ENCODE measurements around the gene HTR1B.

Gene HTR1B

GRCh38 chr6:77463308-77463860 lies at the start of gene HTR1B:
TSS of gene HTR1B (minus strand) at chr6:77463491. CDS start at chr6:77463403, 88 bp downstream.
- no peaks in the 10 kb centered on the region for H3K79me2 ChIP-seq (ENCODE audit: insufficient read depth, low read length)
- H3K36me3 ChIP-seq (ENCODE audit: insufficient read depth, low read length), result no peaks in the 10 kb centered on the region
- no peak within 1 kb of the TSS for H3K4me2 ChIP-seq (ENCODE audit: low read depth, low read length, poor library complexity, severe bottlenecking)
- H3F3A ChIP-seq (ENCODE audit: low read depth), result no peaks in the 10 kb centered on the region
- H3K9me3 ChIP-seq (ENCODE audit: insufficient read depth, low read depth, low read length), result no peaks in the 10 kb centered on the region
- no peak within 1 kb of the TSS for H2AFZ ChIP-seq (ENCODE audit: low read length)
- H4K20me1 ChIP-seq (ENCODE audit: insufficient read depth, low read length, poor library complexity, severe bottlenecking), result no peaks in the 10 kb centered on the region
- no peaks in the 10 kb centered on the region for H3K27me3 ChIP-seq (ENCODE audit: insufficient read depth, low read length, poor library complexity, severe bottlenecking)
- TF ChIP-seq CTCF (conservative IDR thresholded peaks at IDR 0.05; ENCODE audit: low read length) (no peak), EZH2phosphoT487 (IDR thresholded peaks at IDR 0.05; ENCODE audit: borderline replicate concordance) (no peak)
- H3K9me2 ChIP-seq (replicated peaks; ENCODE audit: low read depth, low read length), result no peaks in the 10 kb centered on the region
- no peaks in the 10 kb centered on the region for H3K4me1 ChIP-seq (ENCODE audit: insufficient read depth, low read length, poor library complexity, severe bottlenecking)
- H3K4me3 ChIP-seq (ENCODE audit: low read length, poor library complexity, severe bottlenecking), result no peak within 1 kb of the TSS
- no peak within 1 kb of the TSS for H3K9ac ChIP-seq (ENCODE audit: low read depth, low read length, poor library complexity, severe bottlenecking)

- H3K79me2 ChIP-seq (ENCODE audit: insufficient read depth, low read length), result no peaks in the 10 kb centered on the region
- no peaks in the 10 kb centered on the region for H4K20me1 ChIP-seq (ENCODE audit: insufficient read depth, low read length, poor library complexity, severe bottlenecking)
- H3K9ac ChIP-seq (ENCODE audit: low read depth, low read length, poor library complexity, severe bottlenecking), result no peak overlapping the region
- H3F3A ChIP-seq (ENCODE audit: low read depth), result no peaks in the 10 kb centered on the region
- H3K4me2 ChIP-seq (ENCODE audit: low read depth, low read length, poor library complexity, severe bottlenecking), result no peak overlapping the region
- no peaks in the 10 kb centered on the region for H3K36me3 ChIP-seq (ENCODE audit: insufficient read depth, low read length)
- H3K9me2 ChIP-seq (replicated peaks; ENCODE audit: low read depth, low read length), result no peaks in the 10 kb centered on the region
- no peak overlapping the region for H2AFZ ChIP-seq (ENCODE audit: low read length)
- peaks cover 7% of the 10 kb centered on the region; the same call in 1 of the 2 replicates for H3K9me3 ChIP-seq (ENCODE audit: insufficient read depth, low read depth, low read length)
- no peaks in the 10 kb centered on the region for H3K27me3 ChIP-seq (ENCODE audit: insufficient read depth, low read length, poor library complexity, severe bottlenecking)
- H3K4me1 ChIP-seq (ENCODE audit: insufficient read depth, low read length, poor library complexity, severe bottlenecking), result no peaks in the 10 kb centered on the region
- no peak overlapping the region for H3K4me3 ChIP-seq (ENCODE audit: low read length, poor library complexity, severe bottlenecking)
- TF ChIP-seq EZH2phosphoT487 (IDR thresholded peaks at IDR 0.05; ENCODE audit: borderline replicate concordance) (no peak), CTCF (conservative IDR thresholded peaks at IDR 0.05; ENCODE audit: low read length) (no peak)
These were observed 49.3 kb upstream of the HTR1B start for GRCh38 chr6:77512554-77512953.

GRCh38 chr6:77511860-77512259 lies 48.6 kb upstream of the HTR1B start:
- H3K27me3 ChIP-seq (ENCODE audit: insufficient read depth, low read length, poor library complexity, severe bottlenecking), result no peaks in the 10 kb centered on the region
- no peaks in the 10 kb centered on the region for H3K36me3 ChIP-seq (ENCODE audit: insufficient read depth, low read length)
- no peak overlapping the region for H2AFZ ChIP-seq (ENCODE audit: low read length)
- H3K4me3 ChIP-seq (ENCODE audit: low read length, poor library complexity, severe bottlenecking), result no peak overlapping the region
- H3K4me2 ChIP-seq (ENCODE audit: low read depth, low read length, poor library complexity, severe bottlenecking), result no peak overlapping the region
- no peaks in the 10 kb centered on the region for H4K20me1 ChIP-seq (ENCODE audit: insufficient read depth, low read length, poor library complexity, severe bottlenecking)
- TF ChIP-seq EZH2phosphoT487 (IDR thresholded peaks at IDR 0.05; ENCODE audit: borderline replicate concordance) (no peak), CTCF (conservative IDR thresholded peaks at IDR 0.05; ENCODE audit: low read length) (no peak)
- H3K9me3 ChIP-seq (ENCODE audit: insufficient read depth, low read depth, low read length), result peaks cover 7% of the 10 kb centered on the region; the same call in 1 of the 2 replicates
- no peaks in the 10 kb centered on the region for H3K9me2 ChIP-seq (replicated peaks; ENCODE audit: low read depth, low read length)
- no peaks in the 10 kb centered on the region for H3F3A ChIP-seq (ENCODE audit: low read depth)
- H3K9ac ChIP-seq (ENCODE audit: low read depth, low read length, poor library complexity, severe bottlenecking), result no peak overlapping the region
- no peaks in the 10 kb centered on the region for H3K79me2 ChIP-seq (ENCODE audit: insufficient read depth, low read length)
- no peaks in the 10 kb centered on the region for H3K4me1 ChIP-seq (ENCODE audit: insufficient read depth, low read length, poor library complexity, severe bottlenecking)
